AML-193 (cell line): ENCODE measurements around the gene IL20.

Experiments
- DNase-seq, 2 experiments: peaks; one replicate each; lab custom pipeline; 2025; lab: John Stamatoyannopoulos, UW

Gene IL20

GRCh38 chr1:206904423-206905142 is 39.2 kb downstream of the IL20 start:
- no peak for DNase-seq

GRCh38 chr1:206905295-206906164 is 40.1 kb downstream of the IL20 start:
- DNase-seq = no peak

- no peak for DNase-seq
These were observed 42.0 kb downstream of the IL20 start for GRCh38 chr1:206907304-206907991.

GRCh38 chr1:206908038-206908437 is 42.6 kb downstream of the IL20 start:
- DNase-seq = no peak

DNA sequence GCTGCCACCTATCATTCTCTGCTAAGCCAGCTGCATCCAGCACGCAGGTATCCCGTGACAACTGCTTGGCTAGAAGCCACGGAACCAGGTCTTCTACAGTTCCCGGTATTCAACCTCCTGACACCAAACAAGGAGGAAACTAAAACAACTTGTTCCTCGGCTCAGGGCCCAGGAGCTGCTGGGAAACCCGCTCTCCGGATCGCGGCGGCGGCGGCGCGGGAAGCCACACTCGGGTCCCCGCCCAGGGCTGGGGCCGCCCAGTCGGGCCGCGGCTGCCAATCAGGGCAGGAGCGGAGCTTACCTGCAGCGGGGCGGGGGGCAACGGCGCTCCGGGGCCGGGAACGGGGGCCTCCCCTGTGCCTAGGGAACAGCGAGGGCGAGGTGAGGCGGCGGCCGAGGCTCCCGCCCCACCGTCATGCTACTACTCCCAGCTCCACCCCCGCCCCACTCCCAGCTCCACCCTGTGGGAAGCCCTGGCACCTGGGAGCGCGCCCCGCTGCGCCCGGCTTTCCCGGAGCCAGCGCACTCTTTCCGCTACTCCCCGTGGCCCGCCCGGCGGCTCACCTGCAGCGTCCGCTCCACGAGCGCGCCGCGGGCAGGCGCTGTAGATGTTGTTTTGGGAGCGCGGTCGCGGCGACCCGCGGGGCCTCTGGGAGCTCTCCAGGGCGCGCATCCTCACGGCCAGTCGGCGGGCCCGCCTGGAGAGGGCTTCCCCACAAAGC is 43.9 kb downstream of the IL20 start:
- no peak for DNase-seq

- DNase-seq = no peak
These were observed 44.5 kb downstream of the IL20 start for GRCh38 chr1:206909883-206910318.

DNA sequence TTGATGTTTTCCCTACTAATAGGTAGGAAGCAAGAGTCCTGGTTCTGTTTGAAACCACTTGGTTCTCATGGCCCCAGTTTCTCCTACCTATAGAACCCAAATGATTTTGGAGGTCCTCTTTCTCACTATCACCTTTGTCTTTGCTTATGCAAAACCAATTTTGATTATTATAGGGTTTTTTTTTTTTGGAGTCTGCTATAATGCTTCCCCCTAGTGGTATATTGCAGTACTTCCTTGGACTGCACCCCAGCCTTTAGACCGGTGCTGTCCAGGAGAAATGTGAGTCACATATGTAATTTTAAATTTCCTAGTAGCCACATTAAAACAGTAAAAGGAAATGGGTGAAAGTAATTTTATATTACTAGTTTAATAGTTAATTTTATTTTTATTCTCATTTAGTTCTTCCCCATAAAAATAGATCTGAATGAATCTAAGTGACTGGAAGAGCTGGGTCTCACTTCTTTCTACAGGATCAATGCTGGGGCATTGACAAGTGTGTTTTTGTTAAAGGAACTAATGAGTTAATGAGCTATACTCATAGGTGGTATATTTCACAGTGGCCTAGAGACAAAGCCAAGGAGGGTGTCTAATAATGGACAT is 45.7 kb downstream of the IL20 start:
- peak; percentile 46 for DNase-seq

- peak; percentile 65 to 67 for DNase-seq
These were observed 47.1 kb downstream of the IL20 start for GRCh38 chr1:206912445-206913095.

DNA sequence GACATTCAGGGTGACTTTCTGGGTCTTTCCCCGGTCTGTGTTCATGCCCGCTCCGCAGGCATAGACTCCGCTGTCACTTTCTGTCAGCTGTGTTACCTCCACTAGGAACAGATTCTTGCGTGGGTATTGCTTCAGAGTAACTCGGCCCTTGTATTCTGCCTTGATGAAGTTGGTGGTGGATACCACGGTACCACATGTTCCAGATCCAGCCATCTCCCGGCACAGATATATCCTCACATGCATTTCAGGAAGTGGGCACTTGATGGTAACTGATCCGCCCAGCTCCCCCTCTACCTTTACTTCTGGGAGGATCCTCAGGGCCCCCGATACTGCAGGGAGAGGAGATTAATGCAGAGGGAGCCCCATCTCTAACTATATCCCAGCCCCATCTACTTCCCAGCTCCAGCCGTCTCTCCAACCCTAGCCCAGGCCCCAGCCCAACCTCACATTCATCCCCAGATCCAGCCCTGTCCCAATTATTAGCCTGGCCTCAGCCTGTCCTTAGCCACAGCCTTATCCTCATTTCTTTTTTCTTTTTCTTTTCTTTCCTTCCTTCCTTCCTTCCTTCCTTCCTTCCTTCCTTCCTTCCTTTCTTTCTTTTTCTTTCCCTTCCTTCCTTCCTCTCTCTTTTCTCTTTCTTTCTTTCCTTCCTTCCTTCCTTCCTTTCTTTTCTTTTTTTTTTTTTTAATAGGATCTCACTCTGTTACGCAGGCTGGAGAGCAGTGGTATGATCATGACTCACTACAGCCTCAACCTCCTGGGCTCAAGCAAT is 48.5 kb downstream of the IL20 start:
- no peak for DNase-seq

GRCh38 chr1:206915030-206915735 is 49.8 kb downstream of the IL20 start:
- no peak for DNase-seq

GRCh38 chr1:206916000-206916709 is 50.7 kb downstream of the IL20 start:
- no peak for DNase-seq

DNA sequence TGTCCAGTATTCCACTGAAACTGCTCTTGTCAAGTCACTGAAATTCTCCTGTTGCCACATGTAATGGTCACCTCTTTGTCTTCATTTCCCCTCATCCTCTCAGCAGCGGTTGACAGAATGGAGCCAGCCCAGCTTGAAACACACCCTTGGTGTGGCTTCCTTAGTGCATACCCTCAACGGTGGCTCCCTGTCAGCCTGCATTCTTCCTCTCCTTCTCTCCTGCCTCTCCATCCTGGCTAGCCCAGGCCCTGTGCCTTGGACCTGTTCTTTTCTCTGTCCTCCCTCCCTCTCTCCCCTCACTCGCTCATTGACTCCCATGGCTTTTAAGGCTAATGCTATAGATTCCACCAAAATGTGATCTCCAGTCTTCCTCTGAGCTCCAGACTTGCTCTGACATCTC is 52.7 kb downstream of the IL20 start:
- DNase-seq = no peak
